ENCODE measurements around the gene CDK14. TPM values are rescaled to one million over a fixed set of nuclear protein-coding genes. Genes with fewer than 3 reads are reported as not detected.

The CDK14 gene
- total RNA-seq, 1 donor from 2014 or later = 64.6 TPM

DNA sequence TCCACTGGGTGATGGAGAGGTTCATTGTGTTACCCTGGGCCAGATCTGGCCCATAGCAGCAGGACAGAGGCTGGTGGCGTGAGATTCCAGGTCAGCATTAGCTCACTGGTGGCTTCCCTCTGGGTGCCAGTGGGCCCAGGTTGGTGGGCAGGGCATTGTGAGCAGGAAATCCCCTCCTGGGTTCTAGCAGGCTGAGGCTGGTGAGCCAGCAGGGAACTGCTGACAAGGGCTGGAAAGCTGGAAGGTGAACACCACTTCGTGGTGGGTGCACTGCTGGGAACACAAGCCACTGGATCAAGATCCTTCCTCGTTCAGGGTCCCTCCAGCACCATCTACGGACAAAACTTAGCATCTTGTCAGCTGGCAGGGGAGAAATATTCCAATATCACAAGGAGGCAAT is 408.9 kb downstream of the CDK14 start:
- Mint-ChIP-seq H3K4me1 (peaks cover 11% of the 10 kb centered on the region), H3K36me3 (peaks cover 24% of the 10 kb centered on the region), H3K27ac (no peak overlapping the region), H3K4me3 (no peak overlapping the region), H3K9me3 (peaks cover 23% of the 10 kb centered on the region), H3K27me3 (ENCODE audit: low read depth) (no peaks in the 10 kb centered on the region)
- DNase-seq (ENCODE audit: low spot score in 2 of 2, unreplicated experiment in 2 of 2) = no peak
- TF ChIP-seq, protein P1, sequence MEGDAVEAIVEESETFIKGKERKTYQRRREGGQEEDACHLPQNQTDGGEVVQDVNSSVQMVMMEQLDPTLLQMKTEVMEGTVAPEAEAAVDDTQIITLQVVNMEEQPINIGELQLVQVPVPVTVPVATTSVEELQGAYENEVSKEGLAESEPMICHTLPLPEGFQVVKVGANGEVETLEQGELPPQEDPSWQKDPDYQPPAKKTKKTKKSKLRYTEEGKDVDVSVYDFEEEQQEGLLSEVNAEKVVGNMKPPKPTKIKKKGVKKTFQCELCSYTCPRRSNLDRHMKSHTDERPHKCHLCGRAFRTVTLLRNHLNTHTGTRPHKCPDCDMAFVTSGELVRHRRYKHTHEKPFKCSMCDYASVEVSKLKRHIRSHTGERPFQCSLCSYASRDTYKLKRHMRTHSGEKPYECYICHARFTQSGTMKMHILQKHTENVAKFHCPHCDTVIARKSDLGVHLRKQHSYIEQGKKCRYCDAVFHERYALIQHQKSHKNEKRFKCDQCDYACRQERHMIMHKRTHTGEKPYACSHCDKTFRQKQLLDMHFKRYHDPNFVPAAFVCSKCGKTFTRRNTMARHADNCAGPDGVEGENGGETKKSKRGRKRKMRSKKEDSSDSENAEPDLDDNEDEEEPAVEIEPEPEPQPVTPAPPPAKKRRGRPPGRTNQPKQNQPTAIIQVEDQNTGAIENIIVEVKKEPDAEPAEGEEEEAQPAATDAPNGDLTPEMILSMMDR (IDR thresholded peaks at IDR 0.05; ENCODE audit: unreplicated experiment) = no peak

DNA sequence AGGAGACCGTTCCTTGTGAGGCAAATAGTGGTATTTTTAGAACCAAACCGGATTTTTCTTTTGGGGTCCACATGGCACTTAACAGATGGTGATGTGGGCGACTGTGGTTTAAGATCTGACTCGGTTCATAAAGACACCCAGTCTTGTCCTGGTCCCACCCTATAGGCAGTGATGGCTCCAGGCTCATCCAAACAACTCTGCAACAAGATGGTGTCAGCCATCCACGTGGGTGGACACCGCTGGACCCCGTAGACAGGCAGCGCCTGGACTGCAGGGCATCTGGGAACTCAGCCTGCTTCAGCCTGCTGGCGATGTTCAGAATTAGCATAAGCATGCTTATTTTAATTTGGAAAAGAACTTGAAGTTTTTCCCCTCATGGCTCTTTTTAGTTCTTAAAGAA is 409.7 kb downstream of the CDK14 start:
- TF ChIP-seq, protein P1 (IDR thresholded peaks at IDR 0.05; ENCODE audit: unreplicated experiment) = no peak
- peaks cover 4% of the 10 kb centered on the region for H3K4me1 Mint-ChIP-seq
- DNase-seq (ENCODE audit: low spot score in 2 of 2, unreplicated experiment in 2 of 2) = no peak
- H3K36me3 Mint-ChIP-seq = peaks cover 25% of the 10 kb centered on the region
- no peaks in the 10 kb centered on the region for H3K27me3 Mint-ChIP-seq (ENCODE audit: low read depth)
- peaks cover 23% of the 10 kb centered on the region for H3K9me3 Mint-ChIP-seq
- H3K27ac Mint-ChIP-seq = no peak overlapping the region
- no peak overlapping the region for H3K4me3 Mint-ChIP-seq

- TF ChIP-seq, protein P1 (IDR thresholded peaks at IDR 0.05; ENCODE audit: unreplicated experiment) = no peak
- no peak overlapping the region for H3K27ac Mint-ChIP-seq
- no peaks in the 10 kb centered on the region for H3K27me3 Mint-ChIP-seq (ENCODE audit: low read depth)
- no peak for DNase-seq (ENCODE audit: low spot score in 2 of 2, unreplicated experiment in 2 of 2)
- H3K4me1 Mint-ChIP-seq = no peaks in the 10 kb centered on the region
- peaks cover 28% of the 10 kb centered on the region for H3K9me3 Mint-ChIP-seq
- no peak overlapping the region for H3K4me3 Mint-ChIP-seq
- peaks cover 25% of the 10 kb centered on the region for H3K36me3 Mint-ChIP-seq
These were observed 411.2 kb downstream of the CDK14 start for GRCh38 chr7:91007371-91007770.

DNA sequence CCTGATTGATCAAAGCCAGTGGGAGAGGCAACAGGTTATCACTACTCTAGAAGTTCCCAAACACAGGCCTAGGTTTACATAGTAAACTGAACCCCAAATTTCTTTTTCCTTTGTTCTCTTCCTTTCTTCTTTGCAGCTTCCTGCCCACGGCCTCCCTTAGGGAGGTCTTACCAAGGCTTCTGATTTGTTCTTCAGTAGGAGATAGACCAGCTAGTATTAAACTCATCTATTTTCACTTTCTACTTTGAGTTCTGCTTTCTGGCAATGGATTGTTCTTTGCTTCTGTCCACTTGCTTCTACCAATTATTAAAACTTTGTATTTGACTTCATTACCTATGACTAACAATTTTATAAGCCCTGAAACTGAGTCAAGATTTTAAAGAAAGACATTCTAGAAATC is 417.0 kb downstream of the CDK14 start:
- H3K4me3 Mint-ChIP-seq = no peak overlapping the region

DNA sequence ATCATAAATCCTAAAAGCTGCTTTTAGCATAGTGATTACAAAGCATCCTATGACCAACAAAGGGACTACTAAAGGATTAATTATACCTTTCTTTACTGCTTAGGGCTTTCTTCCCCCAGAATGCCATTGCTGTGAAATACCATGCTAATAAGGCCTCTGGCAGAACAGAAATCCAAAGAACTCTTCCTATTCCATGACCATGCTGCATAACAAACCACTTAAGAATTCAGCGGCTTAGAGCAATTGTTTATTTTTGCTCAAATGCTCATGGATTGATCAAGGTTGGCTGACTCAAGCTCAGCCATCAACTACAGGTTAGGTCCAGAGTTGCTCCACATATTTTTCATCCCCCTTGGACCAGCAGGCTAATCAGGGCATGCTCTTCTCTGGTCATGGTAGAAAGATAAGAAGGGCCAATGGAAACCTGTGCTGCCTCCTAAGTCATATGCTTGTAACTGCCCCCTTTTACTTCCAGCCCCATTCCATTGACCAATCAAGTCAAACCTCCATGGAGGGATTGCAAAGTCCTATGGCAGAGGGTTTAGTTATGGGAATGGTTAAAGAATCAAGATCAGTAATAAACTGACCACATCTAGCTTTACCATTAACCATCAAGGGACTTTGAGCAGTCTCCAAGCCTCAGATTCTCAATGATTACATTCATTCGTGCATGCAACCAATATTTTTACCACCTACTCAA is 423.7 kb downstream of the CDK14 start:
- Mint-ChIP-seq H3K4me3 (no peak overlapping the region), H3K9me3 (no peaks in the 10 kb centered on the region), H3K36me3 (no peaks in the 10 kb centered on the region), H3K27ac (no peak overlapping the region), H3K4me1 (no peaks in the 10 kb centered on the region), H3K27me3 (ENCODE audit: low read depth) (no peaks in the 10 kb centered on the region)
- DNase-seq (ENCODE audit: low spot score in 2 of 2, unreplicated experiment in 2 of 2) = no peak
- TF ChIP-seq, protein P1 (IDR thresholded peaks at IDR 0.05; ENCODE audit: unreplicated experiment) = no peak

More for the DNA sequence above, 417.0 kb downstream of the CDK14 start:
- Mint-ChIP-seq H3K4me1 (no peaks in the 10 kb centered on the region), H3K27ac (no peak overlapping the region), H3K27me3 (ENCODE audit: low read depth) (no peaks in the 10 kb centered on the region), H3K36me3 (peaks cover 7% of the 10 kb centered on the region), H3K9me3 (peaks cover 18% of the 10 kb centered on the region)
- no peak for DNase-seq (ENCODE audit: low spot score in 2 of 2, unreplicated experiment in 2 of 2)
- TF ChIP-seq, protein P1 (IDR thresholded peaks at IDR 0.05; ENCODE audit: unreplicated experiment) = no peak
